GM13977 (cell line): ENCODE measurements around the gene CDH23.
A peak's percentile ranks its signal among the peaks of the same experiment; 100 is the strongest.

ENCODE experiments used
- DNase-seq: peaks from one replicate; pipeline ENCODE4 v3.0.0; 2012; ENCODE audit warnings: low spot score
- in situ Hi-C: fragments of 300-500 bp; cut with MboI; formaldehyde crosslinking; loops from one replicate; pipeline ENCODE4 v1.12.0; 2022; ENCODE audit warnings: low sequenced_read_pairs, low pct_unique_long_range_greater_than_20kb, mixed read lengths, inconsistent platforms; ENCODE audit not compliant: unreplicated experiment
- TF ChIP-seq, protein P1 (sequence below): IDR thresholded peaks from 2 replicates; pipeline ENCODE4 v1.5.1; 2012; ENCODE audit warnings: mild to moderate bottlenecking, control low read depth; ENCODE audit not compliant: insufficient read depth; ENCODE audit errors: extremely low read depth, missing control alignments

The CDH23 gene

DNA sequence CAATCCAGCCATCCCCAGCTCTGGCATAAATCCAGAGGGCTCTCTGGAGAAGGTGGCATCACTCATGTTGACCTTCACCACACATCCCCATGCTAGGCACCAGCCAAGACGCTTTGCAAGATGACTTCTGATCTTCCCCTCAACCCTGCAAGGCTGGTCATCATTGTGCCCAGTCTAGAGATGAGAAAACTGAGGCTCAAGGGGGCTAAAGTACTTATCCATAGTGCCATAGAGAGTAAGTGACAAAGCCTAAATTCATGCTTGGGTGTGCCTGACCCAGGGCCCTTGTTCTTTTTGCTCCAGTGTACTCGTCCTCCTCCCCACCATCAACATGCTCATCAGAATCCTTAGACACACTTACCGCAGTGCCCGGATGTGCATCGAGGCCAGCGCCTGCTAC, 324.6 kb downstream of the CDH23 start:
- in situ Hi-C loops: no loop called here
- DNase-seq: no peak
- TF ChIP-seq, protein P1, sequence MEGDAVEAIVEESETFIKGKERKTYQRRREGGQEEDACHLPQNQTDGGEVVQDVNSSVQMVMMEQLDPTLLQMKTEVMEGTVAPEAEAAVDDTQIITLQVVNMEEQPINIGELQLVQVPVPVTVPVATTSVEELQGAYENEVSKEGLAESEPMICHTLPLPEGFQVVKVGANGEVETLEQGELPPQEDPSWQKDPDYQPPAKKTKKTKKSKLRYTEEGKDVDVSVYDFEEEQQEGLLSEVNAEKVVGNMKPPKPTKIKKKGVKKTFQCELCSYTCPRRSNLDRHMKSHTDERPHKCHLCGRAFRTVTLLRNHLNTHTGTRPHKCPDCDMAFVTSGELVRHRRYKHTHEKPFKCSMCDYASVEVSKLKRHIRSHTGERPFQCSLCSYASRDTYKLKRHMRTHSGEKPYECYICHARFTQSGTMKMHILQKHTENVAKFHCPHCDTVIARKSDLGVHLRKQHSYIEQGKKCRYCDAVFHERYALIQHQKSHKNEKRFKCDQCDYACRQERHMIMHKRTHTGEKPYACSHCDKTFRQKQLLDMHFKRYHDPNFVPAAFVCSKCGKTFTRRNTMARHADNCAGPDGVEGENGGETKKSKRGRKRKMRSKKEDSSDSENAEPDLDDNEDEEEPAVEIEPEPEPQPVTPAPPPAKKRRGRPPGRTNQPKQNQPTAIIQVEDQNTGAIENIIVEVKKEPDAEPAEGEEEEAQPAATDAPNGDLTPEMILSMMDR: no peak

DNA sequence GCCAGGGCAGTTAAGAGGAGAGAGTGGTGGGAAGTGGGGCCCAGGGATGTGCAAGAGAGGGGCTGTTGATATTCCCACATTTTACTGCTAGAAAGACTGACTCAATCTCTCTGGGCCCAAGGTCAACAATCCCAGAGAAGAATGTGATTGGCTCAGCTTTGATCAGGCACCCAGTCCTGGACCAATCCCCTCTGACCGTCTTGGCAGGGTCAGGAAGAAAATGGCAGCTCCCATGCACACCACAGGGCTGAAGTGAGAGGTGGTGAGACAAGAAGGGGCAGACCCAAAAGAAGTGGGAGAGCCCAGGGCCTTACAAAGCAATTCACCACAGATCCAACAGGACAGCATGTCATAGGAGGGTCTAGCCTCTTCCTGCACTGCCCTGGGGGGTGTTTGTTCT, 326.1 kb downstream of the CDH23 start:
- TF ChIP-seq, protein P1: no peak
- no peak for DNase-seq
- in situ Hi-C loops: no loop called here

DNA sequence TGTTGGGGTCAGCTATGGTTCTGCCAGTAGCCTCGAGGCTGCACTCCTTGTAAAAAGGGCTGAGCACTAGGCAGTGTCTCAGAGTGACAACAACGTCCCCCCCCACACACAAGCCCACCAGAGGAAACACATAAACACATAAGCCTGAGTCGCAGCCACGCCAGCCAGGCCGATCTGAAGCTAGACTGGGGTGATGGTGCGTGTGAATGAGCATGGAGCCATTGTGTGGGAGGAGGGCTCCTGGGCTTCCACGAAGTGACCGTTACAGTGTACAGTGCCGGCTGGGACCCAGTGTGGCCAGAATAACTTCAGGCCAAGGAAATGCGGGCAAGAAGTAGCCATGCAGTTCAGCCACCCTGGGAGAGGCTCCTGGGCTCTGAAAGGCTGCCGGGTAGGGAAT, 326.6 kb downstream of the CDH23 start:
- in situ Hi-C loops: no loop called here
- no peak for DNase-seq
- TF ChIP-seq, protein P1: no peak

DNA sequence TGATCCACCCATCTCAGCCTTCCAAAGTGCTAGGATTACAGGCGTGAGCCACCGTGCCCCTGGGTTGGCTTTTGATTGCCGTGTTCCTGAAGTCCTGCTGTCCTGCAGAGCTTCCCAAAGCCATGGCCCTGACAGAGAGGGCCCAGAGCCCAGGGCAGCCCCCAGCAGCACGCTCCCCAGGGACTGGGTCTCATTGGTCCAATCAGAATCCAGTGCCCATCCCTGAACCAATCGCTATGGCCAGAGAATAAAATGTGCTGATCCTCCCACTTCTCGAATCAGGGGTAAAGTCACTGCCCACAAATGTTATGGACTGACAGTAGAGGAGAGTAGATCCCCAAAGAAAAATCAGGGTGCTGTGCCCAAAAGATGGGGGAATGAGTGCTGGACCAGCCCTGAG, 327.8 kb downstream of the CDH23 start:
- DNase-seq: no peak
- TF ChIP-seq, protein P1: no peak
- in situ Hi-C loops: no loop called here

DNA sequence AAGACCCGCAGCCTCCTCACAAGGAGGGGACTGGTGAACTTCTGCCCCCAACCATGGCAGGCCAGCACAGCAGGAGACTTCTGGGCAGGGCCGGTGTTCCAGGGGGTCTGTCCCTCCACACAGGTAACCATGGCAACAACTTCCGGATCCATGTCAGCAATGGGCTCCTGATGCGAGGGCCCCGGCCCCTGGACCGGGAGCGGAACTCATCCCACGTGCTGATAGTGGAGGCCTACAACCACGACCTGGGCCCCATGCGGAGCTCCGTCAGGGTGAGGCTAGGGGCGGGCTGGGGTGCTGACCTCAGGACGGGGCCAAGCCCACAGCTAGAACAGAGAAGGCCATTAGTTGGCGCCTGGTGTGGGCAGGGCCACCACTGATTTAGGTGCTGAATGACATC, 328.5 kb downstream of the CDH23 start:
- TF ChIP-seq, protein P1: no peak
- in situ Hi-C loops: no loop called here

DNA sequence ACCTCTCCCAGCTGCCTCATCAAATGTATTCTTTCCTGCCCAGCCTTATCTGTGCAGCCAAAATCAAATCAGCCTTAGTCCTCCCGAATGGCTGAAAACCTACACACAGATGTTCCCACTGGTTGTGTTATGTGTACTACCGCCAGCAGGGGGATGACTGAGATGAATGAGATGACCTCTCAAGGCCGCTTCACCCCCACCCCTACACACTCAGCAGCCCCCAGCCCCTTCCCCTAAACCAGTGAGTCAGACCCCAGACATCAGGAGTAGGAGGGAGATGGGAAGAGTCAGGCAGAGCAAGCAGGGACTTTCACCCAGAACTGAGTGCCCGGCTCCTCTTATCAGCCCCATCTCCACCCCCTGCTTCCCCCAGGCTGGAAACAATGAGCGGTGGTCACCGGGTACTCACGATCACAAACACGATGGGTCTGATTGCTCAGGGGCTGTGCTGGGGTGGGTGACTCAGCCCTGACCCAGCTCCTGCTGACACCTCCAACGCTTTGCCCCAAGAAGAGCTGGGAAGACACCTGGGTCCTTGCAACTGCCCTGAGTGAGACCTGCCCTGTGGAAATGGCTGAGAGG, 329.4 kb downstream of the CDH23 start:
- in situ Hi-C loops: no loop called here
- TF ChIP-seq, protein P1: peak; percentile 48
- DNase-seq: peak; percentile 66

More for the DNA sequence above, 328.5 kb downstream of the CDH23 start:
- no peak for DNase-seq
